CMK (cell line): ENCODE results near the gene CDCA5.

Experiments
- DNase-seq: peaks from one replicate; pipeline ENCODE4 v3.0.0-alpha.2; 2010; ENCODE audit warnings: low read depth

Gene CDCA5

GRCh38 chr11:65107078-65107477 lies 23.2 kb upstream of the CDCA5 start:
- no peak for DNase-seq

DNA sequence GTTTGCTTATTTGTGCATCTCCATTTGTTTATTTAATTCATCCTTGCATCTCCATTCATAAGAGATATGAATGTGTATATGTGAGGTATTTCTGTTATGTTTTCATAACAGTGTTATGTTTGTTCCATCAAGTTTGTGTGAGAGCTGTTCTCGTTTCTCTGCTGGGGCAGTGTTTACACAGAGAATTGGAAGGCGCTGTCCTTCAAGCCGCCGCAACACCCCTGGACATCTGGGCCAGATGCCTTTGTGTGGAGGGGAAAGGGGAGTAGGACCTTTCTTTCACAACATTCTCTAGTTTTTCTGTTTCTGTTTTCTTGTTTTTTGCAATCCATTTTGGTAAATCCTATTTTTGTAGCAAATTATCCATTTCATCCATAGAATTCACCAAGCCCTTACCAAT lies 20.8 kb upstream of the CDCA5 start:
- DNase-seq = no peak

DNA sequence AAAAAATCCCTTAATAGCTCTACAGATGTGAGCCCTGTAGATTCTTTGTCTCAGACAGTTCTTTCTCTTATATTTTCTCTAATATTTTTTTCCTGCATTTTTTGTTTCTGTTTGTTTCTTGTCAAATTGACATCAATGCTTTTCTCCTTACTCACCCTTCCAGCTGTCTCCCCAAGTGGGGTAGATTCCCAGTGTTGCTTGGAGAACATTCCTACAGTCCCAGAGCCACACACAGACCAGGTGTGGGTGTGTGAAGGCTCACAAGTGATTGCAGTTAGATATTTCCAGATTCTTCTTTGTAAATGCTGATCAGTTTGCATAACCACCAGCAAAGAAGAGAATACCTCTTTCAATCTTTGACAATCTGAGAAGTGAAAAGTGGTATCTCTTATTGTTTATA lies 19.6 kb upstream of the CDCA5 start:
- no peak for DNase-seq

DNA sequence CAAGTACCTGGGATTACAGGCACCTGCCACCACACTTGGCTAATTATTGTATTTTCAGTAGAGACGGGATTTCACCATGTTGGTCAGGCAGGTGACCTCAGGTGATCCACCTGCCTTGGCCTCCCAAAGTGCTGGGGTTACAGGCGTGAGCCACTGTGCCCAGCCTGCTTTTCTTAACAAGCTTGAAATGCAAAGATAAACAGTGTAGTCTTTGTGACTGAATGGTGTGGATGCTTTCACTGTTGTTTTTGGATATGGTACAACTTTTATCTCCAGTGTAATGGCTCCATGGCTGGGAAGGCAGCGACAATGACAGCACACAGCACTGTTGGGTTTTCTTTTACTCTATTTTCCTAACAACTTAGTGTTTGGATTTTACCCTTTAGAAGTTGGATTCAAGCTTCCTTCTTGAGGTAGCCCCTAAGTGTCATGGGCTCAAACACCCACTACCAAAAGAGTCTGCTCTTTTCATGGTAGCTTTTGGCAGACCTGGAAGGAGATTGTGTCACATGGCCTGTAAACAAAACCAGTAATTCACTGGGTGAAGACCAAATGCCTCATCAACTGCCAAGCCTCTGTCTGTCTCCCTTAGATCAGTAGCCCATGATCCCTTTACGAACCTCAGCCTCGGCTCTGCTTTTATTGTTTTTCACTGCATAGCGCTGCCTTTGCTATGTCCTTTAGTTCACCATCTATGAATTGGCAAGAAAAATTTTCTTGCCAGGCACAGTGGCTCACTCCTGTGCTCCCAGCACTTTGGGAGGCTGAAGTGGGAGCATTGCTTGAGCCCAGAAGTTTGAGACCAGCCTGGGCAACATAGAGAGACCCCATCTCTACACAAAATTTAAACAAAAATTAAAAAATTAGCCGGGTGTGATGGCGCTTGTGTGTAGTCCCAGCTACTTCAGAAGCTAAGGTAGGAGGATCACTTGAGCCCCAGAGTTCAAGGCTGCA lies 18.6 kb upstream of the CDCA5 start:
- no peak for DNase-seq

DNA sequence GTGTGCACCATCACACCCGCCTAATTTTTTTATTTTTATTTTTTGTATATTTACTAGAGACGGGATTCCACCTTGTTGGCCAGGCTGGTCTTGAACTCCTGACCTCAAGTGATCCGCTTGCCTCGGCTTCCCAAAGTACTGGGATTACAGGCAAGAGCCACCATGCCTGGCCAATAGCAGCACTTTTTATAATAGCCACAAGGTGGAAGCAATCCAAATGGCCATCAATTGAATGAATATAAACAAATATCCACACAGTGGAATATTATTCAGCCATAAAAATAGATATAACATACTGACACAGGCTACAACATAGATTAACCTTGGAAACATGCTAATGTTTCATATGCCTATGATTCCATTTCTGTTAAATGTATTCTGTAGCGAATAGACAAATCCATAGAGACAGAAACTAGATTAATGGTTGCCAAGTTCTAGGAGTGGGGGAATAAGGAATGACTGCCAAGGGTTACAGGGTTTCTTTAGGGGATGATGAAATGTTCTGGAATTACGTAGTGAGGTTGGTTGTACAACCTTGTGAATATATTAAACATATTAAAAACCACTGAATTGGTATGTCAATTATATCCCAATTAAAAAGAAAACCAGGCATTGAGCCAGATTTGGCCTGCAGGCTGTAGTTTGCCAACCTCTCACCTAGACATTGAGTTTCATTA lies 17.0 kb upstream of the CDCA5 start:
- no peak for DNase-seq

DNA sequence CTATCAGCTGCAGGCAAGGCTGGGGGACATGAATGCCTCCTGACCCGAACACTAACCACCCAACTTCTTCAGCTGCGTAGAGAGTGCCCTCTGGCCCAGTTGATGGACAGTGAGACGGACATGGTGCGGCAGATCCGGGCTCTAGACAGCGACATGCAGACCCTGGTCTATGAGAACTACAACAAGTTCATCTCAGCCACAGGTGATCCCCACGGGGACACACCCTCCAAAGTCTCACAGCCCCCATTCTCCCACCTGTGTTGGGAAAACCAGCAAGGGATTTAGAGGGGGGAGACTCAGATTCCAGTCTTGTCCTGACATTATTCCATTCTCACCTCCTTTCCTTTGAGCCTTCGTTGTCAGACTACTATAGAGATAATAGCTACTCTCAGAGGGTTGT lies 13.1 kb upstream of the CDCA5 start:
- DNase-seq = no peak

- peak; percentile 75 for DNase-seq
Observed at GRCh38 chr11:65095974-65096806, 12.3 kb upstream of the CDCA5 start, which contains the start of gene VPS51. Gene VPS51, plus strand, starts transcription at chr11:65096214. Its CDS starts 37 bp downstream, at chr11:65096251.

DNA sequence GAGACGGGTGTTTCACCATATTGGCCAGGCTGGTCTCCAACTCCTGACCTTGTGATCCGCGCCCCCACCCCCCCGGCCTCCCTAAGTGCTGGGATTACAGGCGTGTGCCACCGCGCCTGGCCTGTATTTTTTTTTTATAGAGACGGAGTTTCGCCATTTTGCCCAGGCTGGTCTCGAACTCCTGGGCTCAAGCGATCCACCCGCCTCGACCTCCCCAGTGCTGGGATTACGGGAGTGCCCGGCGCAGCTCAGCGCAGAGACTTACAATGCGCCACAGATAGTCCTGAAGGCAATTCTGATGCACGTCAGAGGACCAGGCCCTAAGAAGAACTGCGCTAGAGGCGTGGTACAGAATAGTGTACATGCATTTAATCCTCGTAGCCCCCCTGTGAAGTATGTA lies 11.6 kb upstream of the CDCA5 start:
- no peak for DNase-seq

- DNase-seq = no peak
Observed at GRCh38 chr11:65090628-65091027, 6.8 kb upstream of the CDCA5 start.

GRCh38 chr11:65089621-65090020 lies 5.8 kb upstream of the CDCA5 start:
- DNase-seq = no peak

GRCh38 chr11:65087827-65088226 lies 4.0 kb upstream of the CDCA5 start:
- DNase-seq = no peak

DNA sequence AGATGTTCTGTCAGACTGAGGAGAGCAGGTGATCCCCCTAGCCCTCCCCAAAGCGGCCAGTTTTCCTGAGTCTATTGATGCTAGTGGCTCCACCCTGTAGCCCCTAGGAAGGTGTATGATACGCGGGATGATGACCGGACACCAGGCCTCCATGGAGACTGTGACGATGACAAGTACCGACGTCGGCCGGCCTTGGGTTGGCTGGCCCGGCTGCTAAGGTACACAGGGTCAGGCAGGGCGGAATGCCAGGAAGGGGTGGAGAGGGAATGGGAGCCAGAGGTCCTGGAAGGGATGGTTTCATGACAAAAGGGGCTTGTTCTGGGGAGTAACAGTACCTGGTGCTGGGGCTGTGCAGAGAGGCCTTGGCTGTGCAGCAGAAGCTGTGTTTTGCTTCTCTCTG lies 3.4 kb upstream of the CDCA5 start:
- no peak for DNase-seq

GRCh38 chr11:65086809-65087208 lies 3.0 kb upstream of the CDCA5 start:
- DNase-seq = no peak

DNA sequence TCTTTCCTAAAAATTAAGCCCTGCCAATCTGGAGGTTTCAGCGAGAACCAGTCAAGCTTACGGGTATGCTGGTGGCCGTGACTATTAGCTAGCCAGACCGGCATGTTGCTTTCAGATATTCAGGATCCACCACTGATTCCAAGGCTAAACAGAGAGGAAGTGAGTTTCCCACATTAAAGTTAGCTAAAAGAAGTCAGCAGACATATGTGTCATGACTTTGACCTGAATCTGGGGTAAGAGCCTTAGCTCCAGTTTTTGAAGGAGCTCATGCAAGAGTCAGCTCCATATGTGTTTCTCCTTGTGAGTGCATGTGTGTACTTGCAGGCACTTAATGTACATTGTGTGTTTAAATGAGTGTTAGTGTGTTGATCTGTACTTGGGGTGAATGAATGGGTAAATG lies 1.6 kb upstream of the CDCA5 start:
- DNase-seq = no peak

DNA sequence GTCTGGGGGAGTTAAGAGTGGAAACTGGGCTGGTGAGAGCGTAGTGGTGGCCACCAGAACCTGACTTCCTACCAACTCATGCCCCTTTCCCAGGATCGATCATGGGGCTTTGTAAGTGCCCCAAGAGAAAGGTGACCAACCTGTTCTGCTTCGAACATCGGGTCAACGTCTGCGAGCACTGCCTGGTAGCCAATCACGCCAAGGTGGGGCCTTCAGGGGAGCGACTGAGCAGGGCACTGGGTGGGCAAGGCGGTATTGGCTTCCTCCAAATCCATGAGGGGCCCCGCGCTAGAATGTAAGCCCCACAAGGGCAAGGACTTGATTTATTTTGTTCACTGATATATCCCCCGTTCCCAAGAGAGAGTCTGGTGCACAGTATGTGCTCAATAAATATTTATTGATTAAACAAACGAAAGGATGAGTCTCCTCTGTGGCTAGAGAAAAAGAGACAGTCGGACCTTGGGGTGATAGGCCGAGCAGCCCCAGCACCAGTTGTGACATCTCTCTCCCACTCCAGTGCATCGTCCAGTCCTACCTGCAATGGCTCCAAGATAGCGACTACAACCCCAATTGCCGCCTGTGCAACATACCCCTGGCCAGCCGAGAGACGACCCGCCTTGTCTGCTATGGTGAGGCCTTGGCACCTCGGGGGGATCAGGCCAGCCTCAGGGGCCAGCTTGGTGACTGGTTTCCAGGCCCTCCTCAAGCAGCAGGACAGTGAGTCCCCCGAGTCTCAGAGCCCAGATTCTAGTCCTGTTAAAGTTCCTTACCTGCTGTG lies 947 bp upstream of the CDCA5 start:
- no peak for DNase-seq

DNA sequence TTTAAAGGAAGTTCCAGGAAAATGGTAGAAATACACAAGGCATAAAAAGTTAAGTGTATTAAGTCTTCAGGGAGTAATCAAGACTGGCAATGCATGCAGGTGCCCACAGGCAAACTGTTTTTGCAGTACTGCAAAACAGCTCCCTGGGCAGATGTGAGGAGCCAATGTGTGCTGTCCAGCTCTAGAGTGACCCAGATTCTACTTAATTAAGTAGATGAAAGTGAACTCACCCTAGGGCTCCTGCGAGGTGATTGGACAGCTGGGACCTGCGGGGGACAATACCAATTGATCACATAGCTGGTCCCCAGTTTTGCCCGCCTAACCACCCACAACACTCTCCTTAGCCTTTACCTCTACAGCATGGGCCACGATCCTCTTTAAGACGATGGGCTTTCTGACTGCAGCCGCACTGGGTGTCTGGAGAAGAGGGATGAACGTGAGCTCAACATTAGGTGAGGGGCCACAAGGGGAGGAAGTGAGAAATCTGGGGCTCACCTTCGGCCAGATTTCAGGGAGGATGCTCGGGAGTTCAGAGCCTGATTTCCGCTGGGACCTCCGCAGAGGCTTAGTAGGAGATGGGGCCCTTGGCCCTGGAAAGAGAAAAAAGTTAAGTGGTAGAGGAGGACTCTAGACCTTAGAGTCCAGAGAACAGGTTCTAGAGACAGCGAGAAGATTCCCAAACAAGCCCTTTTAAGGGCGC lies 556 bp downstream of the CDCA5 start:
- DNase-seq = no peak

GRCh38 chr11:65078786-65079342 lies 5.0 kb downstream of the CDCA5 start:
- DNase-seq = no peak

DNA sequence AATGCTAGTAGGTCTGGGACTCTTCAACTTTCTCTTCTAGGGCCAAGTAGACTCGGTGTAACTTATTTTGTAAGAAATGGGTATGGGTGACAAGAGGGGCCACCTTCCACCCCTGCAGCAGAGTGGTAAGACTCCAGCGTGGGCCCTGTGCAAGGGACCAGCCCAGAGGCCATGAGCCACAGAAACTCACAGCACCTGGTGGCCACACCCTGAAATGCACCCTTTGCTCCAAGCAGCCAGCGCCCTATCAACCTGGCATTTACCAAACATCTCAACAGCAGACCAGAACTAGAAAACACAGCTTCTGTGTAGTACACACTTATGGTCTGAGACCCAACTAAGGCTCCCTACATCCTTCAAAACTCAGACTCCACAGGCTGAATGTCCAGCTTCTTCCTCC lies 5.7 kb downstream of the CDCA5 start:
- DNase-seq = no peak

- DNase-seq = no peak
Observed at GRCh38 chr11:65077451-65077850, 6.4 kb downstream of the CDCA5 start.

DNA sequence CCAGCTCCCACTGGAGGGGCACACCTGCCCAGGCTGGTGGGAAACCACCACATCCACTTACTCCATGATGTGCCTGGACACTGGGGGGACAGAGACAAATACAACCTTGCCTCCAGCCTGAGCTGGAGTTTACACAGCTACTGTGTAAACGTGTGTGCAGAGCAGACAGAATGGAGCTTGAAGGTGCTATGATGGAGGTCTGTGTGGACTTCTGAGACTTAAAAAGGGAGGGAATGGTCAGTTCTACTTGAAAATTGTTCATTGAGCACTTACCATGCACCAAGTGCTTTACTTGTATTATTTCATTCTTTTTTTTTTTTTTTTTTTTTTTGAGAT lies 11.2 kb downstream of the CDCA5 start:
- no peak for DNase-seq
